SU-DHL-6 (cell line): ENCODE data around the gene MYL12B.
"Not testable (repeated sequence)": the region's sequence is repeated elsewhere in the genome, so short reads cannot be mapped to it uniquely, and the experiment has no call there.

Experiments
- CTCF ChIP-seq: fragments of 200-600 bp; sonication (generic); IDR thresholded peaks from one replicate; pipeline ENCODE4 v1.5.1; 2017; ENCODE audit warnings: antibody characterized with exemption, mild to moderate bottlenecking, low read length, moderate library complexity; ENCODE audit not compliant: insufficient read depth, poor library complexity, severe bottlenecking
- EZH2phosphoT487 ChIP-seq: fragments of 200-600 bp; sonication (generic), shearing (Covaris generic); conservative IDR thresholded peaks from 2 replicates; pipeline ENCODE4 v1.6.1; 2018; ENCODE audit warnings: mild to moderate bottlenecking, antibody characterized with exemption, low read length, moderate library complexity, mixed read lengths

GRCh38 chr18:3220868-3221267, 41.1 kb upstream of the MYL12B start:
- not testable (repeated sequence) for TF ChIP-seq CTCF, EZH2phosphoT487
